ENCODE results near the gene ARL5A. TPM values are rescaled to one million over a fixed set of nuclear protein-coding genes. Genes with fewer than 3 reads are reported as not detected.

ARL5A gene
- total RNA-seq, 4 donors from 2014 or later: 58.8 to 104 (median 85.6) TPM

DNA sequence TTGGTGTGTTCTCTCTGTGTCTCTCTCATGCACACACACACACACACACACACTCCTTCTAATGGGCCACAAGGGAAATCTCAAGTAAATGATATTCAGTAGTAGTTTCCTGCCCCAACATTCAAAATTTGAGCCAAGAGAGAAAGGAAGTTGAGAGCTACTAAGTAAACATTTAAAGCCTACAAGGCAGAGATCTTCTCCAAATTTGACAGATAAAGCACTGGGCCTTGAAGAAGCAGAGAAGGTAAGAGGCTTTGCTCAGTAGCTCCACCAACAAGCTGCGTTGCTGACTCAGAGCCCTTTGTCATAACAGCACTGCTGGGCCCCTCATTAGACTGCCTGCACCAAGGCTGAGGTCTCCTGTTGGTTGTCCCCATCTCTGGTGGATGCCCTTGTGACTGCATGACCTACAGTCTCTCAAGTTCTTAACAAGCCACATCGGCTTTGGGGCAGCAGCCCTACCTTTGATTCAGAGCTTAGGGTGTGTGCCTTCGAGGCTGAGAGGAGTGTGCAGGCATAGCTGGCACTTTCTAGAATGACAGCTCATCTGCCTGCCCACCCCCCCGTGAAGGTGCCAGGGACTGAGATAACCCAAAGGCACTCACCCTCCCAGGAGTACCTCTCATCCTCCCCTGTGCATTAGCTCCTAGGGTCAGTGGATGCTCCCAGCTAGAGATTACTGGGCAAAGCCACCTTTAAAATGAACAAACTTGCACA, 61.6 kb downstream of the ARL5A start:
- no peak overlapping the region for H3K27ac ChIP-seq
- H3K9me3 ChIP-seq: no peaks in the 10 kb centered on the region
- peaks cover 0 to 5% (median 2%) of the 10 kb centered on the region in 3 donors for H3K4me1 ChIP-seq
- H3K36me3 ChIP-seq: no peaks in the 10 kb centered on the region
- WGBS, 2 donors (ENCODE audit: low coverage in 1 of 2): no CpG with 5 or more reads among the region's 4 CpGs
- H3K27me3 ChIP-seq: no peaks in the 10 kb centered on the region
- TF ChIP-seq EP300 (IDR thresholded peaks at IDR 0.05): no peak
- TF ChIP-seq, protein P1, sequence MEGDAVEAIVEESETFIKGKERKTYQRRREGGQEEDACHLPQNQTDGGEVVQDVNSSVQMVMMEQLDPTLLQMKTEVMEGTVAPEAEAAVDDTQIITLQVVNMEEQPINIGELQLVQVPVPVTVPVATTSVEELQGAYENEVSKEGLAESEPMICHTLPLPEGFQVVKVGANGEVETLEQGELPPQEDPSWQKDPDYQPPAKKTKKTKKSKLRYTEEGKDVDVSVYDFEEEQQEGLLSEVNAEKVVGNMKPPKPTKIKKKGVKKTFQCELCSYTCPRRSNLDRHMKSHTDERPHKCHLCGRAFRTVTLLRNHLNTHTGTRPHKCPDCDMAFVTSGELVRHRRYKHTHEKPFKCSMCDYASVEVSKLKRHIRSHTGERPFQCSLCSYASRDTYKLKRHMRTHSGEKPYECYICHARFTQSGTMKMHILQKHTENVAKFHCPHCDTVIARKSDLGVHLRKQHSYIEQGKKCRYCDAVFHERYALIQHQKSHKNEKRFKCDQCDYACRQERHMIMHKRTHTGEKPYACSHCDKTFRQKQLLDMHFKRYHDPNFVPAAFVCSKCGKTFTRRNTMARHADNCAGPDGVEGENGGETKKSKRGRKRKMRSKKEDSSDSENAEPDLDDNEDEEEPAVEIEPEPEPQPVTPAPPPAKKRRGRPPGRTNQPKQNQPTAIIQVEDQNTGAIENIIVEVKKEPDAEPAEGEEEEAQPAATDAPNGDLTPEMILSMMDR (IDR thresholded peaks at IDR 0.05): no peak
- no peak for TF ChIP-seq POLR2AphosphoS5 (IDR thresholded peaks at IDR 0.05)
- no peak for TF ChIP-seq POLR2A (IDR thresholded peaks at IDR 0.05)
- H3K4me3 ChIP-seq: no peak overlapping the region
- ATAC-seq: no peak

DNA sequence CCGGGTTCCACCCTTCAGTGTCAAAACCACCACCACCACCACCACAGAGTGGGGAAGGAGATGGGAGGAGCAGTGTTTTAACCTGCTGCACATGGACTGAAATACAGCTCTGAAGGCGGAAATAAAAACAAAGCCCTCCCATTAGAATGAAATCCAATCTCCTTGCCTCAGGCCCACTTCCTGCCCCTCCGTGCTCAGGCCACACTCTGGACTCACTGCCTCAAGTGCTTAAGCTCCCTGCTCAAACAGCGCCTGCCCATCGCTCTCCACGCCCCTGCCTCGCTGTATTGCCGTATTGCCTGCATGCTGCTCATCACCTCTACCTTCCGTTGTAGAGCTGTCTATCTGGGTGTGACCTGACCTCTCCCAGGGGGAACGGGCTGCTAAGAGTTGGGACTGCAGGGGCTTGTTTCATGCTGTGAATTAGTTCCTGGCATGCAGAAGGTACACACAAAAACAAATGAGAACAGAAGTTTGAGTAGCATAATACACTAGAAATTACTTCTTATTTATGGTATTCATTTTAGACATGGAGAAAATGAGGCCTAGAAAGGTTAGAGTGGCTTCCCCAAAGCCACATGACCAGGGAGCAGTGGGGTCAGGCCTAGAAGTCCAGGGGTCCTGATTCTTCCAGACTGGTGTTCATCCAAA, 62.3 kb downstream of the ARL5A start:
- H3K27me3 ChIP-seq: no peaks in the 10 kb centered on the region
- no peaks in the 10 kb centered on the region for H3K36me3 ChIP-seq
- H3K27ac ChIP-seq: no peak overlapping the region
- TF ChIP-seq POLR2A (IDR thresholded peaks at IDR 0.05) (no peak), EP300 (IDR thresholded peaks at IDR 0.05) (no peak), POLR2AphosphoS5 (IDR thresholded peaks at IDR 0.05) (no peak)
- TF ChIP-seq, protein P1 (IDR thresholded peaks at IDR 0.05): no peak
- H3K9me3 ChIP-seq: no peaks in the 10 kb centered on the region
- no peak overlapping the region for H3K4me3 ChIP-seq
- no peaks in the 10 kb centered on the region for H3K4me1 ChIP-seq
- ATAC-seq: no peak
- 81 to 96% methylated on average over 9 of the region's 10 CpGs for WGBS, 2 donors (ENCODE audit: low coverage in 1 of 2)

DNA sequence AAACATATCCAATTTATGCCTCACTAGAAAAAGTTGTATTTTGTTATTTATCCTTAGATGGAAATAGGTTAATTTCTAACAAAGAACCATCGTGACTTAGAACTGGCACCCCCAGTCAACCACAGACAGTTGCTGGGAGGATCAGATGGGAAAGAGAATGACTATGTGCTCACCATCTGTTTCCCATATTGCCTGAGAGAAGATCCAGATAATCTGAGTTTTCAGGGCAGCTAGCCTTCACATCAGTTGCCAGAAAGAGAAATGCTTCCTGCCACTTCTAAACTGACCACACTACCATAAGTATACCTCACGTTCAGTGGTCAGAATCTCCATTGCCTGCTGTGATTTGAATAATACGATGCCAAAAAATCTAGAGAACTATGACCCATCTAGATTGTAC, 65.5 kb downstream of the ARL5A start:
- TF ChIP-seq POLR2AphosphoS5 (IDR thresholded peaks at IDR 0.05) (no peak), POLR2A (IDR thresholded peaks at IDR 0.05) (no peak)
- TF ChIP-seq, protein P1 (IDR thresholded peaks at IDR 0.05): no peak
- Histone ChIP-seq H3K4me3 (no peak overlapping the region), H3K27me3 (no peaks in the 10 kb centered on the region), H3K9me3 (no peaks in the 10 kb centered on the region), H3K36me3 (no peaks in the 10 kb centered on the region), H3K27ac (no peak overlapping the region), H3K4me1 (no peaks in the 10 kb centered on the region)
- no peak for ATAC-seq
- WGBS, 2 donors (ENCODE audit: low coverage in 1 of 2): 36 to 51% methylated on average over 3 of the region's 3 CpGs

DNA sequence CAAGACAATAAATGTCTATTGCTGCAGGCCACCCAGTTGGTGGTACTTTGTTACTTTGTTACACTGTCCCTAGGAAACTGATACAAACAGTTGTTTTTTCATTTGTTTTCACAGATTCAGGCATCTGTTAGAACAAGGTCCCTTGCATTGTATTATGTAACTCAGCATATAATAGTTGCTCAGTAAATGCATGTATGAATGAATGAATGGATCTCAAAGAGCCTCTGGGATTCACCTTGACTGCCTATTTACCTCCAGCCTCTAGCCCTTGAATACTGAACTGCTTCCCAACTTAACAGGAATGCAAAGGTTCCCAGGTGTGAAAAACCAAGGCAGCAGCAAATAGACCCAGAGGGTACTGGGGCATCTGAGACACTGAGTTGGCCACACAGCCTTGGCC, 66.5 kb downstream of the ARL5A start:
- Histone ChIP-seq H3K27ac (no peak overlapping the region), H3K36me3 (no peaks in the 10 kb centered on the region), H3K27me3 (no peaks in the 10 kb centered on the region), H3K4me3 (no peak overlapping the region), H3K4me1 (no peaks in the 10 kb centered on the region), H3K9me3 (no peaks in the 10 kb centered on the region)
- ATAC-seq: no peak
- TF ChIP-seq POLR2A (IDR thresholded peaks at IDR 0.05): no peak
- TF ChIP-seq POLR2AphosphoS5 (IDR thresholded peaks at IDR 0.05): no peak
- TF ChIP-seq, protein P1 (IDR thresholded peaks at IDR 0.05): no peak
- TF ChIP-seq EP300 (IDR thresholded peaks at IDR 0.05): no peak

DNA sequence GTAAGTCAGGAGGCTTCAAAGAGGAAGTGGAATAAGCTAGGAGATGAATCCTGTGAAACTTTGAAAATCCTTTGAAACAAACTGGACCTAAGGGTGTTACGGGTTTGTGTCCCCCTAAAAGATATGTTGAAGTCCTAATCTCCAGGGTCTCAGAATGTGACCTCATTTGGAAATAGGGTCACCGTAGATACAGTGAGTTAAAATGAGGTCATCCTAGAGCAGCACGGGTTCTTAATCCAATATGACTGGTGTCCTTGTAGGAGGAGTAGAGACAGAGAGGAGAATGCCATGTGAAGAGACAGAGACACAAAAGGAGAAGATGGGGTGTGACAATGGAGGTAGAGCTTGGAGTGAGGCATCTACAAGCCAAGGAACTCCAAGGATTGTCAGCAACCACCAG, 67.0 kb downstream of the ARL5A start:
- no peak for ATAC-seq
- H3K27ac ChIP-seq: no peak overlapping the region
- no peaks in the 10 kb centered on the region for H3K36me3 ChIP-seq
- H3K4me3 ChIP-seq: no peak overlapping the region
- no peaks in the 10 kb centered on the region for H3K9me3 ChIP-seq
- H3K27me3 ChIP-seq: no peaks in the 10 kb centered on the region
- no peak for TF ChIP-seq EP300 (IDR thresholded peaks at IDR 0.05)
- 86% methylated on average over 3 of the region's 3 CpGs; no CpG with 5 or more reads in 1 of the 2 donors for WGBS, 2 donors (ENCODE audit: low coverage in 1 of 2)
- H3K4me1 ChIP-seq: no peaks in the 10 kb centered on the region
